GM23338 (cell line): Measurements from ENCODE around the gene TFB1M. TPM values are rescaled to one million over a fixed set of nuclear protein-coding genes. Genes with fewer than 3 reads are reported as not detected.

Source experiments
- ATAC-seq: fragments of 200-7000 bp; cut with Tn5 transposase; 3 replicates; pipeline ENCODE4 v1.9.1; 2020
- DNase-seq: peaks from one replicate; pipeline ENCODE4 v3.0.0-alpha.2; 2015; ENCODE audit warnings: low spot score
- H2AFZ ChIP-seq: fragments of 200-600 bp; sonication (generic); 2 replicates; pipeline ENCODE4 v1.8.0; 2016; ENCODE audit warnings: antibody characterized with exemption, mild to moderate bottlenecking, moderate library complexity
- H3F3A ChIP-seq: fragments of 200-600 bp; sonication (generic); replicated peaks from 2 replicates; pipeline ENCODE4 v1.8.0; 2017; ENCODE audit warnings: antibody characterized with exemption, mixed run types, low read depth
- H3K27ac ChIP-seq: fragments of 200-600 bp; sonication (generic); 2 replicates; pipeline ENCODE4 v1.6.1; 2016; ENCODE audit warnings: low read depth
- H3K27me3 ChIP-seq: fragments of 200-600 bp; sonication (generic); 2 replicates; pipeline ENCODE4 v1.8.0; 2016; ENCODE audit warnings: mild to moderate bottlenecking, mixed run types, moderate library complexity; ENCODE audit not compliant: insufficient read depth
- H3K36me3 ChIP-seq: fragments of 200-600 bp; sonication (generic); 2 replicates; pipeline ENCODE4 v1.8.0; 2016; ENCODE audit warnings: mild to moderate bottlenecking; ENCODE audit not compliant: insufficient read depth
- H3K4me1 ChIP-seq: fragments of 200-600 bp; sonication (generic); 2 replicates; pipeline ENCODE4 v1.8.0; 2016; ENCODE audit warnings: mild to moderate bottlenecking, moderate library complexity; ENCODE audit not compliant: insufficient read depth
- H3K4me2 ChIP-seq: fragments of 200-600 bp; sonication (generic); 2 replicates; pipeline ENCODE4 v1.7.1; 2017; ENCODE audit warnings: mixed run types
- H3K4me3 ChIP-seq: fragments of 200-600 bp; sonication (generic); 2 replicates; pipeline ENCODE4 v1.6.1; 2016; ENCODE audit warnings: mixed run types
- H3K79me2 ChIP-seq: fragments of 200-600 bp; sonication (generic); replicated peaks from 2 replicates; pipeline ENCODE4 v1.8.0; 2017; ENCODE audit warnings: mild to moderate bottlenecking; ENCODE audit not compliant: insufficient read depth
- H3K9me2 ChIP-seq: fragments of 200-600 bp; sonication (generic); 2 replicates; pipeline ENCODE4 v1.8.0; 2017; ENCODE audit not compliant: insufficient read depth
- H4K20me1 ChIP-seq: fragments of 200-600 bp; sonication (generic); replicated peaks from 2 replicates; pipeline ENCODE4 v1.8.0; 2017; ENCODE audit warnings: mild to moderate bottlenecking; ENCODE audit not compliant: insufficient read depth
- H3K27ac Mint-ChIP-seq: 2 replicates; pipeline ENCODE4 v1.8.0; 2020; ENCODE audit warnings: inconsistent platforms, mild to moderate bottlenecking, moderate library complexity, mixed read lengths
- H3K27me3 Mint-ChIP-seq: 3 replicates; pipeline ENCODE4 v1.8.0; 2022; ENCODE audit warnings: low read depth, mild to moderate bottlenecking, moderate library complexity, mixed read lengths, inconsistent platforms; ENCODE audit not compliant: insufficient read depth, poor library complexity
- H3K36me3 Mint-ChIP-seq: 3 replicates; pipeline ENCODE4 v1.8.0; 2021; ENCODE audit warnings: low read depth, mild to moderate bottlenecking, inconsistent platforms, moderate library complexity, mixed read lengths
- H3K4me1 Mint-ChIP-seq: 3 replicates; pipeline ENCODE4 v1.8.0; 2020; ENCODE audit warnings: mild to moderate bottlenecking, inconsistent platforms, mixed read lengths
- H3K4me3 Mint-ChIP-seq: 3 replicates; pipeline ENCODE4 v1.8.0; 2021; ENCODE audit warnings: moderate library complexity, mild to moderate bottlenecking, inconsistent platforms, mixed read lengths
- H3K9me3 Mint-ChIP-seq: 3 replicates; pipeline ENCODE4 v1.8.0; 2020; ENCODE audit warnings: moderate library complexity, mild to moderate bottlenecking, inconsistent platforms, mixed read lengths
- EZH2 ChIP-seq: fragments of 200-600 bp; sonication (generic); IDR thresholded peaks from one replicate; pipeline ENCODE4 v1.8.0; 2017; ENCODE audit warnings: antibody characterized with exemption, mild to moderate bottlenecking, low read depth; ENCODE audit not compliant: unreplicated experiment
- EZH2phosphoT487 ChIP-seq: fragments of 200-600 bp; sonication (generic); IDR thresholded peaks from one replicate; pipeline ENCODE4 v1.8.1; 2018; ENCODE audit warnings: antibody characterized with exemption; ENCODE audit not compliant: unreplicated experiment
- JUNB ChIP-seq: IDR thresholded peaks from one replicate; pipeline ENCODE4 v1.6.1; 2016; ENCODE audit warnings: antibody characterized with exemption; ENCODE audit not compliant: unreplicated experiment
- NANOG ChIP-seq: IDR thresholded peaks from 2 replicates; pipeline ENCODE4 v1.6.1; 2016; ENCODE audit warnings: antibody characterized with exemption, borderline replicate concordance
- POLR2AphosphoS5 ChIP-seq: IDR thresholded peaks from 2 replicates; pipeline ENCODE4 v1.6.1; 2016; ENCODE audit warnings: antibody characterized with exemption, low read depth
- STAT1 ChIP-seq: IDR thresholded peaks from one replicate; pipeline ENCODE4 v1.6.1; 2016; ENCODE audit warnings: antibody characterized with exemption; ENCODE audit not compliant: unreplicated experiment
- ZNF114 ChIP-seq: fragments of 250-450 bp; sonication (Bioruptor Pico); IDR thresholded peaks from 2 replicates; pipeline ENCODE4 v1.5.0; 2020; ENCODE audit warnings: mild to moderate bottlenecking, moderate library complexity
- ZNF331 ChIP-seq: fragments of 250-450 bp; sonication (Bioruptor Pico); IDR thresholded peaks from 2 replicates; pipeline ENCODE4 v1.5.0; 2020; ENCODE audit warnings: low read depth, mild to moderate bottlenecking, moderate library complexity
- polyA plus RNA-seq: library from polyadenylated mRNA; unstranded; fragments of >200 nt; fragmentation: Nextera tagmentation; extraction: Ambion mirVana; gene quantifications from 2 replicates; pipeline ENCODE4 v1.2.1, GENCODE V29; 2016
- total RNA-seq: library from RNA; depleted of rRNA; stranded (reverse); fragments of >200 nt; shearing (Covaris generic); gene quantifications from 2 replicates; pipeline ENCODE4 v1.2.3, GENCODE V29; 2014
- TF ChIP-seq, protein P1 (sequence below), 2 experiments: fragments of 200-600 bp in 1 of 2; sonication (generic) in 1 of 2; conservative IDR thresholded peaks; 2 replicates each; pipeline versions ENCODE4 v1.5.1 to v1.6.1; 2016 to 2017; ENCODE audit warnings: antibody characterized with exemption in 2 of 2, low read depth in 2 of 2, mild to moderate bottlenecking in 2 of 2, moderate library complexity in 1 of 2
- TF ChIP-seq, protein P2 (sequence below): fragments of 250-450 bp; sonication (Bioruptor Pico); IDR thresholded peaks from 2 replicates; pipeline ENCODE4 v1.5.0; 2020; ENCODE audit warnings: mild to moderate bottlenecking, moderate library complexity
- TF ChIP-seq, protein P3 (sequence below): IDR thresholded peaks from one replicate; pipeline ENCODE4 v1.6.1; 2018; ENCODE audit warnings: antibody characterized with exemption; ENCODE audit not compliant: unreplicated experiment
- TF ChIP-seq, protein P4 (sequence below): IDR thresholded peaks from 2 replicates; pipeline ENCODE4 v1.6.1; 2016; ENCODE audit warnings: antibody characterized with exemption

TFB1M gene
- total and polyA plus RNA-seq, 2 experiments from 2014 or later, result 51.1 to 66.9 TPM

DNA sequence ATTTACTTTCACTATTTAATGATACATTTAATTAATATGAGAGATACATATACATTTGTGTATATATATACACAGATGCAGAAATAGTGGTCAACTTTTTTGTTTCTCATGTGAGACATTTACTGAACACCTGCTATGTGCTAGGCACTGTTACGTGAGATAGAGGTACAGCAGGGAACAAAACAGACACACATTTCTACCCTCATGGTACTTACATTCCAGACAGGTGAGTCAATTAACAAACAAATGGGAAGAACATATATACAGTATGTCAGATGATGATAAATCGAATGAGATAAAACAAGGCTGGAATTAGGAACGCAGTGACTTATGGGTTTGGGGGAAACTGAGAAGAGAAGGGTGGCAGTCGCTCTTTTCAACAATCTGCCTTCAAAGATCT, 5.1 kb downstream of the TFB1M start:
- ATAC-seq, result no peak
- H3F3A ChIP-seq, result no peaks in the 10 kb centered on the region
- H4K20me1 ChIP-seq, result 0 out of 2 replicates have a peak, but pooled peaks cover 7% of the 10 kb centered on the region
- TF ChIP-seq ZNF331 (CRISPR knock-in tag) (no peak), EZH2 (no peak), ZNF114 (CRISPR knock-in tag) (no peak), JUNB (no peak), NANOG (no peak), EZH2phosphoT487 (no peak), STAT1 (no peak), POLR2AphosphoS5 (no peak)
- TF ChIP-seq, protein P1, sequence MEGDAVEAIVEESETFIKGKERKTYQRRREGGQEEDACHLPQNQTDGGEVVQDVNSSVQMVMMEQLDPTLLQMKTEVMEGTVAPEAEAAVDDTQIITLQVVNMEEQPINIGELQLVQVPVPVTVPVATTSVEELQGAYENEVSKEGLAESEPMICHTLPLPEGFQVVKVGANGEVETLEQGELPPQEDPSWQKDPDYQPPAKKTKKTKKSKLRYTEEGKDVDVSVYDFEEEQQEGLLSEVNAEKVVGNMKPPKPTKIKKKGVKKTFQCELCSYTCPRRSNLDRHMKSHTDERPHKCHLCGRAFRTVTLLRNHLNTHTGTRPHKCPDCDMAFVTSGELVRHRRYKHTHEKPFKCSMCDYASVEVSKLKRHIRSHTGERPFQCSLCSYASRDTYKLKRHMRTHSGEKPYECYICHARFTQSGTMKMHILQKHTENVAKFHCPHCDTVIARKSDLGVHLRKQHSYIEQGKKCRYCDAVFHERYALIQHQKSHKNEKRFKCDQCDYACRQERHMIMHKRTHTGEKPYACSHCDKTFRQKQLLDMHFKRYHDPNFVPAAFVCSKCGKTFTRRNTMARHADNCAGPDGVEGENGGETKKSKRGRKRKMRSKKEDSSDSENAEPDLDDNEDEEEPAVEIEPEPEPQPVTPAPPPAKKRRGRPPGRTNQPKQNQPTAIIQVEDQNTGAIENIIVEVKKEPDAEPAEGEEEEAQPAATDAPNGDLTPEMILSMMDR (conservative IDR thresholded peaks at IDR 0.05; ENCODE audit: low read depth in 2 of 2), result no peak
- TF ChIP-seq, protein P2, sequence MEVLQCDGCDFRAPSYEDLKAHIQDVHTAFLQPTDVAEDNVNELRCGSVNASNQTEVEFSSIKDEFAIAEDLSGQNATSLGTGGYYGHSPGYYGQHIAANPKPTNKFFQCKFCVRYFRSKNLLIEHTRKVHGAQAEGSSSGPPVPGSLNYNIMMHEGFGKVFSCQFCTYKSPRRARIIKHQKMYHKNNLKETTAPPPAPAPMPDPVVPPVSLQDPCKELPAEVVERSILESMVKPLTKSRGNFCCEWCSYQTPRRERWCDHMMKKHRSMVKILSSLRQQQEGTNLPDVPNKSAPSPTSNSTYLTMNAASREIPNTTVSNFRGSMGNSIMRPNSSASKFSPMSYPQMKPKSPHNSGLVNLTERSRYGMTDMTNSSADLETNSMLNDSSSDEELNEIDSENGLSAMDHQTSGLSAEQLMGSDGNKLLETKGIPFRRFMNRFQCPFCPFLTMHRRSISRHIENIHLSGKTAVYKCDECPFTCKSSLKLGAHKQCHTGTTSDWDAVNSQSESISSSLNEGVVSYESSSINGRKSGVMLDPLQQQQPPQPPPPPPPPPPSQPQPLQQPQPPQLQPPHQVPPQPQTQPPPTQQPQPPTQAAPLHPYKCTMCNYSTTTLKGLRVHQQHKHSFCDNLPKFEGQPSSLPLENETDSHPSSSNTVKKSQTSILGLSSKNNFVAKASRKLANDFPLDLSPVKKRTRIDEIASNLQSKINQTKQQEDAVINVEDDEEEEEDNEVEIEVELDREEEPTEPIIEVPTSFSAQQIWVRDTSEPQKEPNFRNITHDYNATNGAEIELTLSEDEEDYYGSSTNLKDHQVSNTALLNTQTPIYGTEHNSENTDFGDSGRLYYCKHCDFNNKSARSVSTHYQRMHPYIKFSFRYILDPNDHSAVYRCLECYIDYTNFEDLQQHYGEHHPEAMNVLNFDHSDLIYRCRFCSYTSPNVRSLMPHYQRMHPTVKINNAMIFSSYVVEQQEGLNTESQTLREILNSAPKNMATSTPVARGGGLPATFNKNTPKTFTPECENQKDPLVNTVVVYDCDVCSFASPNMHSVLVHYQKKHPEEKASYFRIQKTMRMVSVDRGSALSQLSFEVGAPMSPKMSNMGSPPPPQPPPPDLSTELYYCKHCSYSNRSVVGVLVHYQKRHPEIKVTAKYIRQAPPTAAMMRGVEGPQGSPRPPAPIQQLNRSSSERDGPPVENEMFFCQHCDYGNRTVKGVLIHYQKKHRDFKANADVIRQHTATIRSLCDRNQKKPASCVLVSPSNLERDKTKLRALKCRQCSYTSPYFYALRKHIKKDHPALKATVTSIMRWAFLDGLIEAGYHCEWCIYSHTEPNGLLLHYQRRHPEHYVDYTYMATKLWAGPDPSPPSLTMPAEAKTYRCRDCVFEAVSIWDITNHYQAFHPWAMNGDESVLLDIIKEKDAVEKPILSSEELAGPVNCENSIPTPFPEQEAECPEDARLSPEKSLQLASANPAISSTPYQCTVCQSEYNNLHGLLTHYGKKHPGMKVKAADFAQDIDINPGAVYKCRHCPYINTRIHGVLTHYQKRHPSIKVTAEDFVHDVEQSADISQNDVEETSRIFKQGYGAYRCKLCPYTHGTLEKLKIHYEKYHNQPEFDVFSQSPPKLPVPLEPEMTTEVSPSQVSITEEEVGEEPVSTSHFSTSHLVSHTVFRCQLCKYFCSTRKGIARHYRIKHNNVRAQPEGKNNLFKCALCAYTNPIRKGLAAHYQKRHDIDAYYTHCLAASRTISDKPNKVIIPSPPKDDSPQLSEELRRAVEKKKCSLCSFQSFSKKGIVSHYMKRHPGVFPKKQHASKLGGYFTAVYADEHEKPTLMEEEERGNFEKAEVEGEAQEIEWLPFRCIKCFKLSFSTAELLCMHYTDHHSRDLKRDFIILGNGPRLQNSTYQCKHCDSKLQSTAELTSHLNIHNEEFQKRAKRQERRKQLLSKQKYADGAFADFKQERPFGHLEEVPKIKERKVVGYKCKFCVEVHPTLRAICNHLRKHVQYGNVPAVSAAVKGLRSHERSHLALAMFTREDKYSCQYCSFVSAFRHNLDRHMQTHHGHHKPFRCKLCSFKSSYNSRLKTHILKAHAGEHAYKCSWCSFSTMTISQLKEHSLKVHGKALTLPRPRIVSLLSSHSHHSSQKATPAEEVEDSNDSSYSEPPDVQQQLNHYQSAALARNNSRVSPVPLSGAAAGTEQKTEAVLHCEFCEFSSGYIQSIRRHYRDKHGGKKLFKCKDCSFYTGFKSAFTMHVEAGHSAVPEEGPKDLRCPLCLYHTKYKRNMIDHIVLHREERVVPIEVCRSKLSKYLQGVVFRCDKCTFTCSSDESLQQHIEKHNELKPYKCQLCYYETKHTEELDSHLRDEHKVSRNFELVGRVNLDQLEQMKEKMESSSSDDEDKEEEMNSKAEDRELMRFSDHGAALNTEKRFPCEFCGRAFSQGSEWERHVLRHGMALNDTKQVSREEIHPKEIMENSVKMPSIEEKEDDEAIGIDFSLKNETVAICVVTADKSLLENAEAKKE, result no peak
- TF ChIP-seq, protein P3, sequence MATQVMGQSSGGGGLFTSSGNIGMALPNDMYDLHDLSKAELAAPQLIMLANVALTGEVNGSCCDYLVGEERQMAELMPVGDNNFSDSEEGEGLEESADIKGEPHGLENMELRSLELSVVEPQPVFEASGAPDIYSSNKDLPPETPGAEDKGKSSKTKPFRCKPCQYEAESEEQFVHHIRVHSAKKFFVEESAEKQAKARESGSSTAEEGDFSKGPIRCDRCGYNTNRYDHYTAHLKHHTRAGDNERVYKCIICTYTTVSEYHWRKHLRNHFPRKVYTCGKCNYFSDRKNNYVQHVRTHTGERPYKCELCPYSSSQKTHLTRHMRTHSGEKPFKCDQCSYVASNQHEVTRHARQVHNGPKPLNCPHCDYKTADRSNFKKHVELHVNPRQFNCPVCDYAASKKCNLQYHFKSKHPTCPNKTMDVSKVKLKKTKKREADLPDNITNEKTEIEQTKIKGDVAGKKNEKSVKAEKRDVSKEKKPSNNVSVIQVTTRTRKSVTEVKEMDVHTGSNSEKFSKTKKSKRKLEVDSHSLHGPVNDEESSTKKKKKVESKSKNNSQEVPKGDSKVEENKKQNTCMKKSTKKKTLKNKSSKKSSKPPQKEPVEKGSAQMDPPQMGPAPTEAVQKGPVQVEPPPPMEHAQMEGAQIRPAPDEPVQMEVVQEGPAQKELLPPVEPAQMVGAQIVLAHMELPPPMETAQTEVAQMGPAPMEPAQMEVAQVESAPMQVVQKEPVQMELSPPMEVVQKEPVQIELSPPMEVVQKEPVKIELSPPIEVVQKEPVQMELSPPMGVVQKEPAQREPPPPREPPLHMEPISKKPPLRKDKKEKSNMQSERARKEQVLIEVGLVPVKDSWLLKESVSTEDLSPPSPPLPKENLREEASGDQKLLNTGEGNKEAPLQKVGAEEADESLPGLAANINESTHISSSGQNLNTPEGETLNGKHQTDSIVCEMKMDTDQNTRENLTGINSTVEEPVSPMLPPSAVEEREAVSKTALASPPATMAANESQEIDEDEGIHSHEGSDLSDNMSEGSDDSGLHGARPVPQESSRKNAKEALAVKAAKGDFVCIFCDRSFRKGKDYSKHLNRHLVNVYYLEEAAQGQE, result no peak
- TF ChIP-seq, protein P4, sequence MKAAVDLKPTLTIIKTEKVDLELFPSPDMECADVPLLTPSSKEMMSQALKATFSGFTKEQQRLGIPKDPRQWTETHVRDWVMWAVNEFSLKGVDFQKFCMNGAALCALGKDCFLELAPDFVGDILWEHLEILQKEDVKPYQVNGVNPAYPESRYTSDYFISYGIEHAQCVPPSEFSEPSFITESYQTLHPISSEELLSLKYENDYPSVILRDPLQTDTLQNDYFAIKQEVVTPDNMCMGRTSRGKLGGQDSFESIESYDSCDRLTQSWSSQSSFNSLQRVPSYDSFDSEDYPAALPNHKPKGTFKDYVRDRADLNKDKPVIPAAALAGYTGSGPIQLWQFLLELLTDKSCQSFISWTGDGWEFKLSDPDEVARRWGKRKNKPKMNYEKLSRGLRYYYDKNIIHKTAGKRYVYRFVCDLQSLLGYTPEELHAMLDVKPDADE, result no peak
- H3K27ac ChIP-seq, result no peak overlapping the region
- H3K4me3 ChIP-seq, result no peak overlapping the region
- no peak overlapping the region for H2AFZ ChIP-seq
- H3K36me3 Mint-ChIP-seq, result peaks cover 50% of the 10 kb centered on the region
- H3K79me2 ChIP-seq, result peaks cover 42% of the 10 kb centered on the region
- no peaks in the 10 kb centered on the region for H3K4me1 ChIP-seq
- H3K9me3 Mint-ChIP-seq, result no peaks in the 10 kb centered on the region
- no peak overlapping the region for H3K4me3 Mint-ChIP-seq
- H3K27me3 ChIP-seq, result no peaks in the 10 kb centered on the region
- no peak overlapping the region for H3K4me2 ChIP-seq
- H3K36me3 ChIP-seq, result peaks cover 25% of the 10 kb centered on the region; the same call in 1 of the 2 replicates
- peaks cover 4% of the 10 kb centered on the region for H3K27me3 Mint-ChIP-seq
- H3K9me2 ChIP-seq, result no peaks in the 10 kb centered on the region
- no peak overlapping the region for H3K27ac Mint-ChIP-seq
- H3K4me1 Mint-ChIP-seq, result peaks cover 5% of the 10 kb centered on the region; the same call in 1 of the 3 replicates
- no peak for DNase-seq
